ENCODE data around the gene MPG.

Gene MPG

GRCh38 chr16:88613-89012 lies 10.6 kb downstream of the MPG start:
- Histone ChIP-seq H3K27ac (no peak overlapping the region), H3K4me3 (no peak overlapping the region)
- TF ChIP-seq CTCF (IDR thresholded peaks at IDR 0.05), result no peak
- DNase-seq (ENCODE audit: low spot score), result no peak

- no peak for DNase-seq (ENCODE audit: low spot score)
- Histone ChIP-seq H3K27ac (peak overlapping the region in 1 of 2 donors; percentile 17), H3K4me3 (no peak overlapping the region)
- no peak for TF ChIP-seq CTCF (IDR thresholded peaks at IDR 0.05)
These were observed 11.6 kb downstream of the MPG start for GRCh38 chr16:89391-90302.

GRCh38 chr16:91484-91883 lies 13.5 kb downstream of the MPG start:
- no peak for DNase-seq (ENCODE audit: low spot score)
- H3K27ac ChIP-seq, result peak overlapping the region; percentile 47 to 78
- no peak for TF ChIP-seq CTCF (IDR thresholded peaks at IDR 0.05)
- no peak overlapping the region for H3K4me3 ChIP-seq

- H3K4me3 ChIP-seq, result no peak overlapping the region
- TF ChIP-seq CTCF (IDR thresholded peaks at IDR 0.05), result no peak
- no peak for DNase-seq (ENCODE audit: low spot score)
- H3K27ac ChIP-seq, result peak overlapping the region in 1 of 2 donors; percentile 78
These were observed 14.7 kb downstream of the MPG start for GRCh38 chr16:92431-93339.

GRCh38 chr16:94918-95265 lies 16.9 kb downstream of the MPG start:
- H3K4me3 ChIP-seq, result no peak overlapping the region
- H3K27ac ChIP-seq, result no peak overlapping the region
- TF ChIP-seq CTCF (IDR thresholded peaks at IDR 0.05), result no peak
- no peak for DNase-seq (ENCODE audit: low spot score)

- Histone ChIP-seq H3K4me3 (no peak overlapping the region), H3K27ac (no peak overlapping the region)
- peak; percentile 96 for TF ChIP-seq CTCF (IDR thresholded peaks at IDR 0.05)
- DNase-seq (ENCODE audit: low spot score), result peak; percentile 94
These were observed 18.9 kb downstream of the MPG start for GRCh38 chr16:96935-97381.

All from coronary artery (tissue), 2 donors.